Caki2 (cell line): ENCODE results near the gene NRF1. TPM values are rescaled to one million over a fixed set of nuclear protein-coding genes. Genes with fewer than 3 reads are reported as not detected.
A peak's percentile ranks its signal among the peaks of the same experiment; 100 is the strongest.
"Not testable (repeated sequence)": the region's sequence is repeated elsewhere in the genome, so short reads cannot be mapped to it uniquely, and the experiment has no call there.

Source experiments
- DNase-seq: peaks from one replicate; pipeline ENCODE4 v3.0.0-alpha.2; 2015; ENCODE audit warnings: low read depth
- in situ Hi-C: cut with HindIII; loops from 2 replicates; pipeline ENCODE4 v1.10.0; 2016; ENCODE audit warnings: low sequenced_read_pairs, low pct_unique_long_range_greater_than_20kb, mixed read lengths
- total RNA-seq: library from RNA; depleted of rRNA; stranded (reverse); fragments of >200 nt; shearing (Covaris generic); gene quantifications from 2 replicates; pipeline ENCODE4 v1.2.3, GENCODE V29; 2014; ENCODE audit warnings: low replicate concordance; rRNA removed

NRF1 gene
- 8.9 and 10.1 TPM in 2 replicates for total RNA-seq

DNA sequence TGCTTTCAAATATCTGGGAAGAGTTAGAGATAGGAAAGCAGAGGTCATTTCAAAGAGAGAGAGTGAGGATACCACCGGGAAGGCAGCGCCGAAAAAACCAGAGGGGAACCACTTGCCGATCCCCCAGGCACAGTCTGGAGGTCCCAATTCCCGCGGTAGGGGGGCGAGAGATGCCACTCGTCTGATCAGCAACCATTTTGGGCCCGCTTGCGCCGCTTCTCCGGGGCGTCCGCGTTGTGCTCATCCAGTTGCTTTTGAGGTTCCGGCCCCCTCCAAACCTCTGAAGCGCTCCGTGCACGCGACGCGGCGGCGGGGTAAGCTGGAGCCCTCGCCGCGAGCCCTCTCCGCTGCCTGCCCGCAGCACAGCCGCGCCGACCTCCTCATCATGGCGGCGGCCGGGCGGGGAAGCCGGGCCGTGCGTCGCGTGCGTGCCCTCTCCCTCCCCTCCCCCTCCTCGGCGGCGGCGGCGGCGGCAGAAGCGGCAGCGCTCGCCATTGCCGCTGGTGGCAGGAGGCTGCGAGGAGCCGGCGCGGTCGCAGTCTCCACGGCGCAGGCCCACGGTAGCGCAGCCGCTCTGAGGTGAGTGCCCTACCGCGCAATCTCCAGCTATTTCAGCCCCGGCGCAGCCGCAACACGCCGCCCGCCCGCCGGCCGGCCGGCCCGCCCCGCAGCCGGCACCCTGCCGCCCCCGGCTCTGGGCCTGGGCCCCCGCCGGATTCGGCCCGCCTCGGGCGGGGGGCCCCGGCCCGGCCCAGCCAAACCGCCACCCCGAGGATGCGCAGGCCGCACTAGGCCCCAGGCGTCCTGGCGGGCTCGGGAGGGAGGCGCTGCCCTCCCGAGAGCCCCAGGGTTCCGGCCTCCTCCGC, at the start of gene NRF1:
TSS of gene NRF1 (plus strand) at position 475 of the 866 bp plus-strand sequence. CDS start 45,632 bp downstream, outside the sequence.
- in situ Hi-C loops: no loop called here
- peak; percentile 95 for DNase-seq

DNA sequence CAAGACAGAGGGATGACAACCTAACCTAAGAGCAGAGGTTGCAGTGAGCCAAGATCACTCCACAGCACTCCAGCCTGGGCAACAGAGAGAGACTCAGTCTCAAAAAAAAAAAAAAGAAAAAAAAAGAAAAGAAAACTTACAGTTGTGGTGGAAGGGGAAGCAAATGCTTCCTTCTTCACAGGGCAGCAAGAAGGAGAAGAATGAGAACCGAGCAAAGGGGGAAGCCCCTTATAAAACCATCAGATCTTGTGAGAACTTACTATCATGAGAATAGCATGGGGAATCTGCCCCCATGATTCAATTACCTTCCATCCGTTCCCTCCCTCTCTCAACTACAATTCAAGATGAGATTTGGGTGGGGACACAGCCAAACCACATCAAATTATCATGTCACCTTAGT, 45.2 kb upstream of the NRF1 start:
- DNase-seq, in situ Hi-C loops: not testable (repeated sequence)

DNA sequence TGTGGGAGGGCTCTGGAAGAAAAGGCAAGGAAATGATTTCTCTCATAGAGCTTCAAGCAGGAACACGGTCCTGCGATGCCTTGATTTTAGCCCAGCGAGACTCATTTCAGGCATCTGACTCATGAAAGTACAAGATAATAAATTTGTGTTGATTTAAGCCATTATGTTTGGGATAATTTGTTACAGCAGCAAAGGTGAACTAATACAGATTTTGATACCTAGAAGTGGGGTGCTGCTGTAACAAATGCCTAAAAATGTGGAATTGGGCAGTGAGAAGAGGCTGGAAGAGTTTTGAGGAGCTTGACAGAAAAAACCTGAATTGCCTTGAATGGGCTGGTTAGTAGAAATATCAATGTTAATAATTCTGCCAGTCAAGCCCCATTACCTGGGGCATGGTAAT, 44.1 kb upstream of the NRF1 start:
- in situ Hi-C loops: no loop called here
- no peak for DNase-seq

DNA sequence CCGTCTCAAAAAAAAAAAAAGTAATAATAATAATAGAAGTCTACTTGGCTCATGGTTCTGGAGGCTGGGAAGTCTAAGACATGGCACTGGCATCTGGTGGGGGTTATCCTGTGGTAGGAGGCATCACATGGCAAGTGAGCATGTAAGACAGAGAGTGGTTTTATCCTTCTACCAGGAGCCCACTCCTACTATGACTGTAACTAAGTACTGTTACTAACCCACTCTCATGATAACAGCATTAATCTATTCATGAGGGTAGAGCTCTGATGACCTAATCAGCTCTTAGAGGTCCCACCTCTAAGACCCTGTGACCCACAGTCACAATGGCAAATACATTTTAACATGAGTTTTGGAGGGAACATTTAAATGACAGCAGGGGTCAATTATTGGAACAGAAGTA, 43.3 kb upstream of the NRF1 start:
- no peak for DNase-seq
- in situ Hi-C loops: no loop called here

DNA sequence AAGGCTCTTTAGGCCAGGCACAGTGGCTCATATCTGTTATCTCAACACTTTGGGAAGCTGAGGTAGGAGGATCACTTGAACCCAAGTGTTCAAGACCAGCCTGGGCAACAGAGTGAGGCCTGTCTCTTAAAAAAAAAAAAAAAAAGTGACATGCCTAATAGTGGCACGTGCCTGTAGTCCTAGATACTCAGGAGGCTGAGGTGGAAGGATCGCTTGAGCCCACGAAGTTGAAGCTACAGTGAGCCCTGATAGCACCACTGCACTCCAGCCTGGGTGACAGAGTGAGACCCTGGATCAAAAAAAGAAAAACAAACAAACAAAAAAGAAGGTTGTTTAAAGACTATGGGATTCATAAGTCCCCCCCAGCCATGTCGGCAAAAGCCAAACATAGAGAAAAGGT, 42.2 kb upstream of the NRF1 start:
- in situ Hi-C loops: no loop called here
- DNase-seq: no peak

DNA sequence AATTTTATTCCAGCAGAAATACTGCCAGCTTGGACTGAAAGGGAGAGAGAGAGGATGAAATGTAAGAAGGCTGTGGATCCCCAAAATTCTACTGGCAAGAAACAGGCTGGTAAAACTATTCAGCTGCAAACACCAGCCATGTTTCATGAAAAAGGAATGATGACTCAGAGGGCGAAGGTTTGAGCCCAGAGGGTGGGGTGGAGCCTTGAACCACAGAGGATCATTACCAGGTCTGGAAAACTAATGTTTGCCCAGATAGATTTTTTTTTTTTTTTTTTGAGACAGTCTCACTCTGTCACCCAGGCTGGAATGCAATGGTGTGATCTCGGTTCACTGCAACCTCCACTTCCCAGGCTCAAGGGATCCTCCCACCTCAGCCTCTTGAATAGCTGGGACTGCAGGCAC, 41.7 kb upstream of the NRF1 start:
- in situ Hi-C loops: no loop called here
- DNase-seq: peak; percentile 82

DNA sequence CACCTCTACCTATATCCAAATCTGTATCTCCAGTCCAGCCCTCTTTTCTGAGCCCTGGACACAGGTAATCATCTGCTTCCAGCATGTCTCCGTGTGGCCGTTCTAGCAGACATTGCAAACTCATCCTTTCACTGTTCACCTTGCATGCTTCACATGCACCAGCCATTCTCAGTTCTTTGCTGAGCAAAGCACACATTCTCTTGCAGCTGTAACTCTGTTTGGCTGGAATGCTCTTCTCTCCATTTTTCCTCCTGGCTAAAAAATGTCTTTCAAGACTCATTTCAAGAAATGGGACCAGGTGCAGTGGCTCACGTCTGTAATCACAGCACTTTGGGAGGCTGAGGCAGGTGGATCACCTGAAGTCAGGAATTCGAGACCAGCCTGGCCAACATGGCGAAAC, 40.3 kb upstream of the NRF1 start:
- in situ Hi-C loops: no loop called here
- DNase-seq: no peak

DNA sequence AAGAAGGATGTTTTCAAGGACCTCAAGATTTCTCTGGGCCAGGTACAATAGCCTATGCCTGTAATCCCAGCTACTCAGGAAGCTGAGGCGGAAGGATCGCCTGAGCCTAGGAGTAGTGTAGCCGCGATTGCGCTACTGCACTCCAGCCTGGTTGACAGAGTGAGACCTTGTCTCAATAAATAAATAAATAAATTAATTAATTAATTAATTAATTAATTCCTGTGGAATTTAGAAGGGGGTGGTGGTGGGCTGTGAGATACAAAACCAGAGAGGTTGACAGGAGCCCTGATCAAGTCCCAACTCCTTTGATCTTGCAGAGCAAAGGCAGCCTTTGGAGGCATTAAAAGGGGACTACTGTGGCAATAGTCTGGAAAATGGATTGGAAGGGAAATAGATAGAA, 39.3 kb upstream of the NRF1 start:
- no peak for DNase-seq
- in situ Hi-C loops: no loop called here

DNA sequence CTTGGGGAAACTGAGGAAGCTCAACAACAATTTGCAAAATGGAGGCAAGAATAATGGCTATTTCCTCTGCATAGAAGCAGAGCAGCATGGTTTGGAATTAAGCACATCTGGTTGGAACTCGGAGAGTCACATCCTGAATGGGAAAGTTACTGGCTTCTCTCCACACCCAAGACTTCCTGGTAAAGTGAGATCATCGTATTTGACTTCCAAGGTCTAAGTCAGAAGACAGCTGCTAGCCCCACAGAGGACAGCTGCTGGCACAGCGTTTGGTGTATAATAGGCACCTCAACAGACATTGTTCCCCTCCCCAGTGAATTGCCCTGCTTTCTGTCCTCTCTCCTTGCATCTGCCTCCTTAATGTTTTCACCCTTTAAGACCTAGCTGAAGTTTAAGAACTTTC, 37.0 kb upstream of the NRF1 start:
- DNase-seq: no peak
- in situ Hi-C loops: no loop called here

DNA sequence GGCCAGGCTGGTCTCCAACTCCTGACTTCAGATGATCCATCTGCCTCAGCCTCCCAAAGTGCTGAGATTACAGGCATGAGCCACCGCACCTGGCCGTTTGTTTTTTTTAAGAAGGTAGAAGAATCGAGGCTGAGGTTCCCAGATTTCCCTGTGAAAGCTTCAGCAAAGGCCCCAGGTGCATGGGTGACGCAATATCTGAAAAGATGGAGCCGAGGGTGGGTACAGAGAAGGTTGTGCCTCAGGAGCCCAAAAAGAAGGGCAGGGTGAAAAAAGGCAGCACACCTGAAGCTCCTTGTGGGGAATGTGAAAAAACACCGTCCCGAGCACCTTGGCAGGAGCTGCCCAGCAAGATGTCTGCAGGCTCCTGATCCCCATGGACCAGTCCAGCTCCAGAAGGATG, 35.8 kb upstream of the NRF1 start:
- in situ Hi-C loops: no loop called here
- DNase-seq: no peak

DNA sequence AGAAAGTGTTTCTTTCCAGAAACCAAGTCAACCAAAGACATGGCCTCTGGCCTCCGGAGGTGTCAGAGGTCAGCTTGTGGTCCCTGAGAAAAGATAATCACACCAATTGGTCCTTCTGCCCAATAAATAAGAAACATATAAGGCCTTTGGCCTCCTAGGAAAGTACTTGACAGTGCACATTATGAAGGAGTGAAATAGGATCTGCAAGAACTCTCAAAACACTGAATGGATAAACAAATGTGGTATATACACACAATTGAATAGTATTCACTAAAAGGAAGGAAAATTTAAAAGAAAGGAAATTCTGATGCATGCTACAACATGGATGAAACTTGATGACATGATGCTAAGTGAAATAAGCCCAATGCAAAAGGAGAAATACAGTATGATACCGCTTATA, 35.4 kb upstream of the NRF1 start:
- DNase-seq: no peak
- in situ Hi-C loops: no loop called here

DNA sequence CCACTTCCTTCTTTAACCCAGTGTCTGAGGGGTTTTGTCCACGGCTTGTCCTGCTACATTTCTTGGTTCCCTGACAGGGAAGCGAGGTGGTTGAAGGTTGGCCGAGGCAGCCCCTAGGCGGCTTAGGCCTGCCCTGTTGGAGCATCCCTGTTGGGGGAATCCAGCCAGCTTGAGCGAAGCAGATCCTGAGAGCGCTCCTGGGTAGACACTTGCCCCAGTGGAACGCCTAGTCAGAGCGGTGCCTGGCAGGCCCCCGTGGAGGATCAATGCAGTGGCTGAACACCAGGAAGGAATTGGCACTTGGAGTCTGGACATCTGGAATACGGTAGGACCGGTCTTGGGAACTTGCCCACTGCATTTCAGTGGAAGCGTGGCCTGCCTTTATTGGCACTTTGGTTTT, 32.7 kb upstream of the NRF1 start:
- in situ Hi-C loops: no loop called here
- DNase-seq: no peak

DNA sequence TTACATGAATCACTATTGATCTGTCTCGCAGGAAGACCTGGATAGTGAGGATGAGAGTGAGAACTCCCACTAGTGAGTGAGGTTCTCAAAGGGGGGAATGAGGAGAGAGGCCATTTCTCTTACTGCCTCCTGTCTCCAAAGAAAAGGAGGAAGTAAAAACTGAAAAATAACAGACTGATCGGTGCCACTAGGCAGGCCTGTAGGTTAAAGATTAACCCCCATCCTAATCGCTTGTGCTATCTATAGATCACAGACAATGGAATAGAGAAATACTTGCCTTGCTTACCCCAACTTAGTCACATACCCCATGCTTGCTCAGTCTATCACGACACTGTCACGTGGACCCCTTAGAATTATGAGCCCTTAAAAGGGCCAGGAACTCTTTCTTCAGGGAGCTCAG, 25.3 kb upstream of the NRF1 start:
- in situ Hi-C loops: not testable (repeated sequence)
- peak; percentile 67 for DNase-seq

DNA sequence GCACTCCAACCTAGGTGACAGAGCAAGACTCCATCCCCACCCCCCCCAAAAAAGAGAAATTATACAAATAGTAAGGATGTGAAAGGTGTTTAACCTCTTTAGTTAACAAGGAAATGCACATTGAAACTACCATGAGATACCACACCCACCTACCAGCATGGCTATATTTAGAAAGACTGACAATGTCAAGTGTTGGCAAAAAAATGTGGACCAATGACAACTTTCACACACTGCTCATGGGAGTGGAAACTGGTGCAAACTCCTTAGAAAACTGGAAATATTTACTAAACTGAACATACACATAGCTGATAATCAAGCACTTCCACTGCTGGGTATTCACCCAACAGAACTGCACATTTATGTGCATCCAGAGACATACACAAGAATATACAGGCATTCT, 23.3 kb upstream of the NRF1 start:
- in situ Hi-C loops: no loop called here
- no peak for DNase-seq

DNA sequence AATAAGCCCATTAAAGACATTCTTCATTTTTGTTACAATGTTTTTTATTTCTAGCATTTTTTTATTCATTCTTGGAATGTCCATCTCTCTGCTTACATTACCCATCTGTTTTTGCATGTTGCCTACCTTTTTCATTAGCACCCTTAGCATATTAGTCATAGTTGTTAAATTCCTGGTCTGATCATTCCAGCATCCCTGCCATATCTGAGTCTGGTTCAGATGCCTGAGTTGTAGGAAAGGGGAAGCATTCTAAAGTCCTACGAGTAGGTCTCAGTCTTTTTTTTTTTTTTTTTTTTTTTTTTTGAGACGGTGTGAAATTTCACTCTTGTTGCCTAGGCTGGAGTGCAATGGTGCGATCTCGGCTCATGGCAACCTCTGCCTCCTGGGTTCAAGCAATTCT, 19.7 kb upstream of the NRF1 start:
- no peak for DNase-seq
- in situ Hi-C loops: no loop called here

DNA sequence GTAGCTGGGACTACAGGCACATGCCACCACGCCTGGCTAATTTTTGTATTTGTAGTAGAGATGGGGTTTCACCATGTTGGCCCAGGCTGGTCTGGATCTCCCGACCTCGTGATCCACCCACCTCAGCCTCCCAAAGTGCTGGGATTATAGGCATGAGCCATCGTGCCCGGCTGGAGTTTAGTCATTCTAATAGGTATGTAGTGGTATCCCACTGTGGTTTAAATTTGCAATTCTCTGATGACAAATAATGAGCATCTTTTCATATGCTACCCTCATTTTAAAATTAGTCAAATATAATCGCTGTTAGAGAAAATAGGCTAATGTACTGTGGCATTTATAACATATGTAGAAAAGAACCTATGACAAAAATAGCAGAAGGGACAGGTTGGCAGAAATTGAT, 15.1 kb upstream of the NRF1 start:
- not testable (repeated sequence) for DNase-seq

DNA sequence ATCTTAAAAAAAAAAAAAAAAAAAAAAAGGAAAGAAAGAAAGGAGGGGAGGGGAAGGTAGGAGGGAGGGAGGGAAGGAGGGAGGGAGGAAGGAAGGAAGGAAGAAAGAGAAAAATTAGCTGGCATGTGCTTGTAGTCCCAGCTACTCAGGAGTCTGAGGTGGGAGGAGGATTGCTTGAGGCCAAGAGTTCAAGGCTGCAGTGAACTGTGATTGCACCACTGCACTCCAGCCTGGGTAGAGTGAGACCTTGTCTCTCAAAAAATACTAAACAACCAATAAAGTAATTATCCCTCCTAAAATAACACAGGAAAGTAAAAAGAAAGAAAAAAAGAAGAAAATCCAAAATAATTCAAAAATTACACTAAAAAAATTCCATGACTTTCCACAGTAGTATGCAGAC, 13.8 kb upstream of the NRF1 start:
- DNase-seq: no peak
- in situ Hi-C loops: no loop called here

More for the DNA sequence above, 15.1 kb upstream of the NRF1 start:
- in situ Hi-C loops: not testable (repeated sequence)

DNA sequence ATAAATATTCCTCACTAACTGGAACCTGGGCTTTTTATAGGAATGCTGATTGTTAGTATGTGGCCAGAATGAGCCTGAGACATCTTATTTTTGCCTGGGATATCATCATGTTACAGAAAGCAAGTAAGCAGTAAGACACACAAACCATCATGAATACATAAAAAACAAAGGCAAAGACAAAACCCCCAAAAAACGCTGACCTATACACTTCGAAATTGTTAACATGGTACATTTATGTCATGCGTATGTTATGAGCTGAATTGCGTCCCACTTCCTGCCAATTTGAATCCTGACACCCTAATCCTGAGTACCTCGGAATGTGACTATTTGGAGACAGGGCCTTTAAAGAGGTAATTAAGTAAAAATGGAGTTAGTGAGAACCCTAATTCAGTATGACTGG, 12.3 kb upstream of the NRF1 start:
- no peak for DNase-seq
- in situ Hi-C loops: no loop called here

DNA sequence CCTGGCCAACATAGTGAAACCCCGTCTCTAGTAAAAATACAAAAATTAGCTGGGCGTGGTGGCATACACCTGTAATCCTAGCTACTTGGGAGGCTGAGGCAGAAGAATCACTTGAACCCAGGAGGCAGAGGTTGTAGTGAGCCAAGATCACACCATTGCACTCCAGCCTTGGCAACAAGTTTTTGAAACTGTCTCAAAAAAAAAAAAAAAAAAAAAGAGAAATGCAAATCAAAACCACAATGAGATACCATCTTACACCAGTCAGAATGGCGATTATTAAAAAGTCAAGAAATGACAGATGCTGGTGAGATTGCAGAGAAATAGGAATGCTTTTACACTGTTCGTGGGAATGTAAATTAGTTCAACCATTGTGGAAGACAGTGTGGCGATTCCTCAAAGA, 7.9 kb upstream of the NRF1 start:
- DNase-seq, in situ Hi-C loops: not testable (repeated sequence)

DNA sequence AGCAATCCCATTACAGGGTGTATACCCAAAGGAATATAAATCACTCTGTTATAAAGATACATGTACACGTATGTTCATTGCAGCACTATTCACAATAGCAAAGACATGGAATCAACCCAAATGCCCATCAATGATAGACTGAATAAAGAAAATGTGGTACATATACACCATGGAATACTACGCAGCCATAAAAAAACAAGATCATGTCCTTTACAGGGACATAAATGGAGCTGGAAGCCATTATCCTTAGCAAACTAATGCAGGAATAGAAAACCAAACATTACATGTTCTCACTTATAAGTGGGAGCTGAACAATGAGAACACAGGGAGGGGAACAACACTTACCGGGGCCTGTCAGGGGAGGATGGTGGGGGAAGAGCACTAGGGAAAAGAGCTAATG, 7.5 kb upstream of the NRF1 start:
- in situ Hi-C loops, DNase-seq: not testable (repeated sequence)
